Upper lobe of right lung (tissue), 1 donor: ENCODE results near the gene CITED1. TPM values are rescaled to one million over a fixed set of nuclear protein-coding genes. Genes with fewer than 3 reads are reported as not detected.

Source experiments
- ATAC-seq: fragments of 200-7000 bp; cut with Tn5 transposase; one replicate; pipeline ENCODE4 v1.9.1; 2020; ENCODE audit warnings: mild to moderate bottlenecking, moderate library complexity
- DNase-seq: peaks from one replicate; pipeline ENCODE4 v3.0.0-alpha.2; 2020
- H3K27ac ChIP-seq: fragments of 200-600 bp; one replicate; pipeline ENCODE4 v1.8.0; 2022
- H3K27me3 ChIP-seq: fragments of 200-600 bp; one replicate; pipeline ENCODE4 v1.8.0; 2022; ENCODE audit warnings: mild to moderate bottlenecking
- H3K36me3 ChIP-seq: fragments of 200-600 bp; one replicate; pipeline ENCODE4 v1.8.0; 2022
- H3K4me1 ChIP-seq: fragments of 200-600 bp; one replicate; pipeline ENCODE4 v1.8.0; 2022
- H3K4me3 ChIP-seq: fragments of 200-600 bp; one replicate; pipeline ENCODE4 v1.8.0; 2022; ENCODE audit warnings: mild to moderate bottlenecking
- H3K9me3 ChIP-seq: fragments of 200-600 bp; one replicate; pipeline ENCODE4 v1.8.0; 2022
- intact Hi-C: fragments of 100-400 bp; cut with DNase I; formaldehyde crosslinking; loops from one replicate; pipeline ENCODE4 v1.11.0; 2022
- total RNA-seq: library from RNA; stranded (reverse); fragmentation: NEBNext Ultra II Directional; extraction: Animal tissue kit (Norgen Biotek cat#: 25700); gene quantifications from one replicate; pipeline ENCODE4 v1.2.1, GENCODE V29; 2021
- TF ChIP-seq, protein P1 (sequence below): fragments of 200-600 bp; IDR thresholded peaks from one replicate; pipeline ENCODE4 v1.8.0; 2022; ENCODE audit warnings: antibody characterized with exemption
- donor health status: DM: no; HTN: yes; CAD: no; lungs with severe emphysema.

CITED1 gene
- total RNA-seq, 1 donor from 2014 or later: 0.43 TPM

DNA sequence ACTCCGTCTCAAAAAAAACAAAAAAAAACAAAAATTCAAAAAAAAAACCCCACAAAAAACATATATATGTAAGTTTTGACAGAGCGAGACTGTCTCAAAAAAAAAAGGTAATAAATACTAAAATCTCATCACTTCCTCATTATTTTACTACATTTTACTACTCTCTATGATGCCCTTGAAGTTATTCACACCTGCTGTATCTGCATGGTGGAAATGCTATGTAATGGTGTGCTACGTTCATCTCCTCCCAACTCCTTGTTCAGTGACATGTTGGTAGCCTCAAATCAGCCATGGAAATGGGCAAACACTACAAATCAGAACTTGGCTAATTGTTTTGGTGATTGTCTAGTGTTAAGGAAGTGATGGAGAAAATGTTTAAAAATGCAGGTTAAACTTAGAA is 40.5 kb downstream of the CITED1 start:
- DNase-seq (no peak), ATAC-seq (no peak)
- no peaks in the 10 kb centered on the region for H3K27me3 ChIP-seq
- no peaks in the 10 kb centered on the region for H3K36me3 ChIP-seq
- TF ChIP-seq, protein P1, sequence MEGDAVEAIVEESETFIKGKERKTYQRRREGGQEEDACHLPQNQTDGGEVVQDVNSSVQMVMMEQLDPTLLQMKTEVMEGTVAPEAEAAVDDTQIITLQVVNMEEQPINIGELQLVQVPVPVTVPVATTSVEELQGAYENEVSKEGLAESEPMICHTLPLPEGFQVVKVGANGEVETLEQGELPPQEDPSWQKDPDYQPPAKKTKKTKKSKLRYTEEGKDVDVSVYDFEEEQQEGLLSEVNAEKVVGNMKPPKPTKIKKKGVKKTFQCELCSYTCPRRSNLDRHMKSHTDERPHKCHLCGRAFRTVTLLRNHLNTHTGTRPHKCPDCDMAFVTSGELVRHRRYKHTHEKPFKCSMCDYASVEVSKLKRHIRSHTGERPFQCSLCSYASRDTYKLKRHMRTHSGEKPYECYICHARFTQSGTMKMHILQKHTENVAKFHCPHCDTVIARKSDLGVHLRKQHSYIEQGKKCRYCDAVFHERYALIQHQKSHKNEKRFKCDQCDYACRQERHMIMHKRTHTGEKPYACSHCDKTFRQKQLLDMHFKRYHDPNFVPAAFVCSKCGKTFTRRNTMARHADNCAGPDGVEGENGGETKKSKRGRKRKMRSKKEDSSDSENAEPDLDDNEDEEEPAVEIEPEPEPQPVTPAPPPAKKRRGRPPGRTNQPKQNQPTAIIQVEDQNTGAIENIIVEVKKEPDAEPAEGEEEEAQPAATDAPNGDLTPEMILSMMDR: no peak
- intact Hi-C loops: no loop called here
- no peak overlapping the region for H3K4me3 ChIP-seq
- no peaks in the 10 kb centered on the region for H3K4me1 ChIP-seq
- H3K9me3 ChIP-seq: no peaks in the 10 kb centered on the region
- no peak overlapping the region for H3K27ac ChIP-seq

DNA sequence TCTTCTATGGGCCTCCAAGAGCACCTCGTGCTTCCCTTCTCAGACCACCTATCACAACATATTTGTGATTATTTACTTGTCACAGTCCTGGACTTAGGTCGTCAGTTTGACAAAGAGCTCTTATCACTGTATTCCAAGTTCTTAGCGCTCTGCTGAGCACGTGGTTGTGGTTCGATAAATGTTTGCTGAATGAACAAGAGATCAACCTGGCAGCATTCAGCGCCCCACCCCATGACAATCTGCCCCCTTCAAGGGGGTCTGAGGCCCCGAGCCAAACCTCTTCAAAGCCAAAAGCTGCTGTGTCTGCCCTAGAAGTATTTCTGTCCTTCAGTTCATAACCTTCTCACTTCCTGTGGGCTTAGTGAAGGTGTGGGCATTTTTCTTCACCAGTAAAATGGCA is 43.6 kb downstream of the CITED1 start:
- no peak for ATAC-seq

DNA sequence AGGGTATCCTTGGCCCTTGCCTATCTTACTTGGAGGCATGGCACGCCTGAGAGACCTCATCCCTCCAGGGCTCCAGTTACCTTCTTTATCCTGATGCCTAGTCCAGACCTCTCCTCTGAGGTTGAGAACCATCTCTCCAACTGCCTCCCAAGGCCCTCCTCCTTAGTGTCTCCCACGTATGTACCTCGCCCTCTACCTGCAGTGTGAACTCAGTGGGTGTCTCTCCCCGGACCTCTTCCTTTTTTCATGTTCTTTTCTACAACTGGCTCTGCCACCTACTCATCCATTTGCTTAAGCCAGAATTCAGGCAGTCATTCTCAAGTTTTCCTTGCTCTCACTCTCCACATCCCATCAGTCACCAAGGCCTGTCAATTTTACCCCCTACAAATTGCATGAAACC is 45.3 kb downstream of the CITED1 start:
- Histone ChIP-seq H3K4me3 (no peak overlapping the region), H3K27me3 (no peaks in the 10 kb centered on the region), H3K4me1 (no peaks in the 10 kb centered on the region), H3K36me3 (no peaks in the 10 kb centered on the region), H3K9me3 (no peaks in the 10 kb centered on the region), H3K27ac (no peak overlapping the region)
- intact Hi-C loops: no loop called here
- TF ChIP-seq, protein P1: no peak
- DNase-seq (no peak), ATAC-seq (no peak)

More for the DNA sequence above, 43.6 kb downstream of the CITED1 start:
- H3K36me3 ChIP-seq: no peaks in the 10 kb centered on the region
- intact Hi-C loops: no loop called here
- H3K27me3 ChIP-seq: no peaks in the 10 kb centered on the region
- DNase-seq: no peak
- TF ChIP-seq, protein P1: no peak
- no peak overlapping the region for H3K4me3 ChIP-seq
- no peaks in the 10 kb centered on the region for H3K4me1 ChIP-seq
- no peak overlapping the region for H3K27ac ChIP-seq
- H3K9me3 ChIP-seq: no peaks in the 10 kb centered on the region

DNA sequence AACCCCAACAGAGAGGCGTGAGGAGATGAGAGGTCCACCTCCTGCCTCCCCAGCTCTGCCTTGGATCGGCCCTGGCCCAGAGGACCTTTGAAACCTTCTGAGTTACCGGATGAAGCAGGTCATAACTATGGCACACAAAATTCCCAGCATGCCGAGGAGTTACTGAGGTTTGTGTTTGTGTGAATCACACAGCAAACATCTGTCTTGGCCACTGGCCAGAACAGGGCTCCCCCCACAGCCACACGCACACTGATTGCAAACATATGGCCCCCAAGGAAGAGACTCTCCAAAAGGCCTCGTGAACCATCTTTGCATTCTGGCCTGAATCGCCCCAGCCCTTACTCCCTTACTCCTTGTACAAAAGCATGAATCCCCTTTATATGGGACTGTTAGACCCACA is 47.5 kb downstream of the CITED1 start:
- ATAC-seq: no peak
- intact Hi-C loops: no loop called here
- Histone ChIP-seq H3K9me3 (no peaks in the 10 kb centered on the region), H3K27me3 (no peaks in the 10 kb centered on the region), H3K36me3 (no peaks in the 10 kb centered on the region), H3K27ac (no peak overlapping the region), H3K4me1 (no peaks in the 10 kb centered on the region), H3K4me3 (no peak overlapping the region)
- TF ChIP-seq, protein P1: no peak
- DNase-seq: no peak

DNA sequence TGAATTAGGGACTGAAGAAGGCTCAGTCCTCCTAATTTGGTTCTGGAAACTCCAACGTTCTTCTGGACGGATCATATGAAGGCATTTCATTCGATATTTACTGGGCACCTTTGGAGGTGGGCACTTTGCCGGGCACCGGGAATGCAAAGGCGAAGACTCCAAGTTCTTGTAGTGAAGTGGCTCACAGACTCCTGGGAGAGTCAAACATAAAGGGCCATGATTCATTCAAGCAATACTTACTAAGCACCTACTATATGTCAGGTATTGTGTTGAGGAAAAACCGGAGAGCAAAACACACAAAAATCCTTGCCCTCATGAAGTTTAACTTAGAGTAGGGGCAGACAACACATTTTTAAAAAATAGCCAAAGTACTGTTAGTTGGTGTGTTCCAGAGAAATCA is 49.9 kb downstream of the CITED1 start:
- H3K27ac ChIP-seq: no peak overlapping the region
- no peaks in the 10 kb centered on the region for H3K36me3 ChIP-seq
- no peaks in the 10 kb centered on the region for H3K27me3 ChIP-seq
- H3K4me1 ChIP-seq: no peaks in the 10 kb centered on the region
- intact Hi-C loops: no loop called here
- DNase-seq: no peak
- peak; percentile 15 for ATAC-seq
- TF ChIP-seq, protein P1: no peak
- no peak overlapping the region for H3K4me3 ChIP-seq
- H3K9me3 ChIP-seq: no peaks in the 10 kb centered on the region

DNA sequence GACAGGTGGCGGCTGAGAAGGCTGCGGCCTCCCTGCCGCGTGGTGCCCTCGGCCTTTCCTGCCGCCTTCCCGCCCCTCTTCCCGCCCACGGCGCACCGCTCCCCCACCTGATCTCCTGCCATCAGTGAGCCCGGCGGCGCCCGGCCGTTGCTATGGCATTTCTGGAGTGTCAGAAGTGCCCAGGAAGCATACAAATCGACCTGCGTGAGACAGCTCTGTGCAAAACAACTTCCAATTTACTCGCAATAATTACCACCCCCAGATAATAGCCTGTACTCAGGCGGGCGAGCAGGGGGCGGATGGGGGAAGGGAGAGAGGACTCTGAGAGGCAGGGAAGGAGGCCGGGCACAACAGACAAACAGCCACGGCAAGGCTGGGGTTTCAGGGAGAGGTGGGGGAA is 50.3 kb downstream of the CITED1 start:
- no peak overlapping the region for H3K27ac ChIP-seq
- DNase-seq: peak; percentile 78
- no peak overlapping the region for H3K4me3 ChIP-seq
- H3K9me3 ChIP-seq: no peaks in the 10 kb centered on the region
- H3K27me3 ChIP-seq: no peaks in the 10 kb centered on the region
- no peaks in the 10 kb centered on the region for H3K36me3 ChIP-seq
- TF ChIP-seq, protein P1: no peak
- ATAC-seq: peak; percentile 83
- H3K4me1 ChIP-seq: no peaks in the 10 kb centered on the region
- intact Hi-C loops: no loop called here
